Caco-2 (cell line): ENCODE measurements around the gene TAPBPL. TPM values are rescaled to one million over a fixed set of nuclear protein-coding genes. Genes with fewer than 3 reads are reported as not detected.
"Not testable (repeated sequence)": the region's sequence is repeated elsewhere in the genome, so short reads cannot be mapped to it uniquely, and the experiment has no call there.

ENCODE experiments used
- BruUV-seq: library from RNA; stranded (reverse); fragments of 400-500 nt; replicated peaks from 2 replicates; lab custom pipeline; 2021; lab: Mats Ljungman, UMichigan
- CTCF ChIA-PET: fragments of 300-600 bp; sonication (Branson Sonifier 250); formaldehyde crosslinking; loops from one replicate; lab custom pipeline; 2022; ENCODE audit warnings: antibody characterized with exemption; lab: Charles Lee
- POLR2A ChIA-PET: fragments of 300-600 bp; sonication (Branson Sonifier 250); formaldehyde crosslinking; loops from one replicate; lab custom pipeline; 2022; ENCODE audit warnings: antibody characterized with exemption; lab: Charles Lee
- DNase-seq, 2 experiments: peaks; one replicate each; pipeline versions ENCODE4 v3.0.0 to v3.0.0-alpha.2; 2020 to 2022
- H3K27me3 ChIP-seq: replicated peaks from 2 replicates; pipeline ENCODE4 v1.6.0; 2011; ENCODE audit warnings: low read length; ENCODE audit not compliant: control insufficient read depth, insufficient read depth
- H3K36me3 ChIP-seq: 2 replicates; pipeline ENCODE4 v1.5.1; 2011; ENCODE audit warnings: low read length; ENCODE audit not compliant: control insufficient read depth, insufficient read depth
- H3K4me1 ChIP-seq: fragments of 250-450 bp; sonication (Bioruptor Pico); 2 replicates; pipeline ENCODE4 v1.5.1; 2020; ENCODE audit warnings: mild to moderate bottlenecking
- H3K4me3 ChIP-seq: 2 replicates; pipeline ENCODE4 v1.5.1; 2011; ENCODE audit warnings: low read depth, mild to moderate bottlenecking, control low read depth, low read length
- H3K9me3 ChIP-seq: fragments of 250-450 bp; sonication (Bioruptor Pico); 2 replicates; pipeline ENCODE4 v1.5.1; 2020; ENCODE audit warnings: mild to moderate bottlenecking, moderate library complexity
- H3K27ac Mint-ChIP-seq: one replicate; pipeline ENCODE4 v1.8.0; 2022; ENCODE audit warnings: mixed read lengths; ENCODE audit not compliant: unreplicated experiment
- H3K27me3 Mint-ChIP-seq: one replicate; pipeline ENCODE4 v1.8.0; 2022; ENCODE audit warnings: mixed read lengths; ENCODE audit not compliant: insufficient read depth, unreplicated experiment
- H3K36me3 Mint-ChIP-seq: one replicate; pipeline ENCODE4 v1.8.0; 2022; ENCODE audit warnings: mild to moderate bottlenecking, mixed read lengths; ENCODE audit not compliant: insufficient read depth, unreplicated experiment
- H3K4me1 Mint-ChIP-seq: one replicate; pipeline ENCODE4 v1.8.0; 2022; ENCODE audit warnings: low read depth, mixed read lengths; ENCODE audit not compliant: unreplicated experiment
- H3K4me3 Mint-ChIP-seq: one replicate; pipeline ENCODE4 v1.8.0; 2022; ENCODE audit warnings: mild to moderate bottlenecking, moderate library complexity, mixed read lengths; ENCODE audit not compliant: unreplicated experiment
- H3K9me3 Mint-ChIP-seq: one replicate; pipeline ENCODE4 v1.8.0; 2022; ENCODE audit warnings: mixed read lengths; ENCODE audit not compliant: unreplicated experiment
- CTCF ChIP-seq, 2 experiments: fragments of 200-600 bp in 1 of 2; IDR thresholded peaks; 1 replicate in 1 of 2; 2 replicates in 1 of 2; pipeline versions ENCODE4 v1.5.1 to v1.8.0; 2011 to 2022; ENCODE audit warnings: antibody characterized with exemption in 1 of 2, control low read depth in 1 of 2, inconsistent platforms in 1 of 2, low read depth in 1 of 2, low read length in 1 of 2, mild to moderate bottlenecking in 1 of 2, moderate library complexity in 1 of 2; ENCODE audit not compliant: insufficient read depth in 1 of 2, severe bottlenecking in 1 of 2, unreplicated experiment in 1 of 2
- intact Hi-C: fragments of 100-400 bp; cut with micrococcal nuclease; formaldehyde crosslinking; loops from one replicate; pipeline ENCODE4 v1.10.0; 2022; ENCODE audit not compliant: unreplicated experiment
- total RNA-seq: library from RNA; stranded (reverse); gene quantifications from 2 replicates; pipeline ENCODE4 v1.2.3, GENCODE V29; 2022

TAPBPL gene
- total RNA-seq, 1 experiment from 2014 or later = 9.7 TPM

GRCh38 chr12:6464531-6464930, 12.7 kb downstream of the TAPBPL start:
- ChIA-PET POLR2A (no interaction called here), CTCF (interaction anchor here (0.9 to 3.9 kb wide), 10 partner anchors 23 to 138 kb away, joined by 3 to 45 read pairs (median 6); partner anchors contain the start of genes SCNN1A and TNFRSF1A)
- TF ChIP-seq CTCF (IDR thresholded peaks at IDR 0.05; ENCODE audit: insufficient read depth in 1 of 2, low read depth in 1 of 2, low read length in 1 of 2, severe bottlenecking in 1 of 2, unreplicated experiment in 1 of 2) = no peak
- no peaks in the 10 kb centered on the region for H3K9me3 Mint-ChIP-seq
- intact Hi-C loops = no loop called here
- no peaks in the 10 kb centered on the region for H3K4me1 Mint-ChIP-seq
- Histone ChIP-seq H3K9me3 (no peaks in the 10 kb centered on the region), H3K4me1 (no peaks in the 10 kb centered on the region), H3K27me3 (no peaks in the 10 kb centered on the region), H3K4me3 (no peak overlapping the region), H3K36me3 (peaks cover 3% of the 10 kb centered on the region; the same call in 1 of the 2 replicates)
- H3K36me3 Mint-ChIP-seq = no peaks in the 10 kb centered on the region
- H3K27me3 Mint-ChIP-seq = no peaks in the 10 kb centered on the region
- BruUV-seq = no TSS peak
- DNase-seq = peak in 1 of 2 experiments; percentile 31
- H3K27ac Mint-ChIP-seq = no peak overlapping the region
- no peak overlapping the region for H3K4me3 Mint-ChIP-seq

GRCh38 chr12:6465467-6466183, 13.8 kb downstream of the TAPBPL start:
- peak; percentile 90 to 97 for TF ChIP-seq CTCF (IDR thresholded peaks at IDR 0.05; ENCODE audit: insufficient read depth in 1 of 2, low read depth in 1 of 2, low read length in 1 of 2, severe bottlenecking in 1 of 2, unreplicated experiment in 1 of 2)
- ChIA-PET POLR2A (interaction anchor here (0.6 to 0.8 kb wide), 4 partner anchors 68 to 139 kb away, joined by 3 read pairs; partner anchors contain the start of gene LTBR), CTCF (interaction anchor here (0.5 to 3.9 kb wide), 33 partner anchors 8 to 156 kb away, joined by 3 to 45 read pairs (median 5); partner anchors contain the start of genes LTBR, MRPL51, SCNN1A and TAPBPL)
- Histone ChIP-seq H3K27me3 (no peaks in the 10 kb centered on the region), H3K4me3 (no peak overlapping the region), H3K9me3 (no peaks in the 10 kb centered on the region), H3K36me3 (peaks cover 3% of the 10 kb centered on the region; the same call in 1 of the 2 replicates), H3K4me1 (no peaks in the 10 kb centered on the region)
- Mint-ChIP-seq H3K9me3 (no peaks in the 10 kb centered on the region), H3K36me3 (peaks cover 4% of the 10 kb centered on the region), H3K4me1 (no peaks in the 10 kb centered on the region), H3K27me3 (no peaks in the 10 kb centered on the region), H3K4me3 (no peak overlapping the region), H3K27ac (no peak overlapping the region)
- no TSS peak for BruUV-seq
- intact Hi-C loops = loop anchor here (1.0 kb wide), 2 partner anchors 42 to 142 kb away; no protein-coding TSS in a partner anchor
- DNase-seq = peak; percentile 64 to 80

GRCh38 chr12:6466184-6466573, 14.3 kb downstream of the TAPBPL start:
- no TSS peak for BruUV-seq
- H3K27ac Mint-ChIP-seq = no peak overlapping the region
- no peak for TF ChIP-seq CTCF (IDR thresholded peaks at IDR 0.05; ENCODE audit: insufficient read depth in 1 of 2, low read depth in 1 of 2, low read length in 1 of 2, severe bottlenecking in 1 of 2, unreplicated experiment in 1 of 2)
- Histone ChIP-seq H3K4me1 (no peaks in the 10 kb centered on the region), H3K9me3 (no peaks in the 10 kb centered on the region), H3K27me3 (no peaks in the 10 kb centered on the region), H3K4me3 (no peak overlapping the region), H3K36me3 (peaks cover 3% of the 10 kb centered on the region; the same call in 1 of the 2 replicates)
- no peaks in the 10 kb centered on the region for H3K27me3 Mint-ChIP-seq
- H3K36me3 Mint-ChIP-seq = peaks cover 8% of the 10 kb centered on the region
- CTCF ChIA-PET = interaction anchor here (0.7 to 3.9 kb wide), 19 partner anchors 9 to 156 kb away, joined by 3 to 45 read pairs (median 8); partner anchors contain the start of genes SCNN1A and TAPBPL
- peak in 1 of 2 experiments; percentile 29 for DNase-seq
- intact Hi-C loops = no loop called here
- POLR2A ChIA-PET = interaction anchor here (0.8 kb wide), 1 partner anchor 68 kb away, joined by 3 read pairs; no protein-coding TSS in a partner anchor
- no peaks in the 10 kb centered on the region for H3K9me3 Mint-ChIP-seq
- no peak overlapping the region for H3K4me3 Mint-ChIP-seq
- H3K4me1 Mint-ChIP-seq = no peaks in the 10 kb centered on the region

- H3K27me3 Mint-ChIP-seq, H3K4me3 Mint-ChIP-seq, H3K36me3 Mint-ChIP-seq, H3K36me3 ChIP-seq, H3K4me3 ChIP-seq, H3K4me1 ChIP-seq, H3K4me1 Mint-ChIP-seq, intact Hi-C loops, H3K27ac Mint-ChIP-seq, DNase-seq, H3K27me3 ChIP-seq, BruUV-seq, H3K9me3 ChIP-seq, H3K9me3 Mint-ChIP-seq: not testable (repeated sequence)
- ChIA-PET POLR2A (interaction anchor here (0.8 kb wide), 1 partner anchor 67 kb away, joined by 3 read pairs; no protein-coding TSS in a partner anchor), CTCF (interaction anchor here (1.8 to 2.1 kb wide), 3 partner anchors 71 to 144 kb away, joined by 6 to 16 read pairs (median 14); no protein-coding TSS in a partner anchor)
Measured at GRCh38 chr12:6466751-6467150, 14.9 kb downstream of the TAPBPL start.
